Neural progenitor cell (in vitro differentiated cells): ENCODE data around the gene MYL3.

Source experiments
- CTCF ChIP-seq: fragments of 200-600 bp; sonication (generic); IDR thresholded peaks from 2 replicates; pipeline ENCODE4 v1.5.1; 2017; ENCODE audit warnings: antibody characterized with exemption, mild to moderate bottlenecking
- EZH2 ChIP-seq: fragments of 200-600 bp; sonication (generic); IDR thresholded peaks from 2 replicates; pipeline ENCODE4 v1.6.1; 2017; ENCODE audit warnings: antibody characterized with exemption, mild to moderate bottlenecking, moderate library complexity

DNA sequence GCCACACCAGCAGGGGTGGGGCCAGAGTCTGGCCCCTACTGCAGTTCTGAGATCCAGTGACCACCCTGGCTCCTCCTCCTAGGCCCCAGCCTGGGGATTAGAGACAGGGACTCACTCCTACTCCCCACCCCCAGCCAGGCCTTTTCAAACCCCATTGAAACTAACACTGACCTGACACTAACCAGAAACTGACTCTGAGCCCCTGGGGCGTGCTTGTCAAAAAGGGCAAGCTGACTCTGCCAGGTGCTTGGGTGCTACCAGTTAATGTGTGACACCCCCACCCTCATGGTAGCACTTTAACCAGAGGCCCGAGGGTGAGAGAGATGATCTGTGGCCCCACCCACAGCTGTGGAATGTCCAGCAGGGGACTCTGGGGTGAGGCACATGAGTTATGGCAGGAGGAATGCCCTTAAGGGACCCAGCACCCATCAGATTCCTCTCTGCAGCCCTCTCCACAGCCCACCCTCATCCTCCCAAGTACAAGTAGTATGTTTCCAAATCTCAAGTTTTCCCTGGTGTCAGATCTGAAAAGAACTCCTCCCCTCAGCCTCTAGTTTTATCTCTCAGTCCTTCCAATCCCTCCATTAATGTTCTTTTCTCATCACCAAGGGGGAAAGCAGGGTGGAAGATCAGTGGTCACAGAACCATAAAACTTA, 15.7 kb upstream of the MYL3 start:
- no peak for TF ChIP-seq CTCF
- no peak for TF ChIP-seq EZH2
